Activated CD8-positive, alpha-beta memory T cell treated with anti-CD3 and anti-CD28 coated beads, Interleukin-2, amount 50 U/mL, for 1 hour (primary cell): ENCODE data around the gene LIMK1.
"Not testable (repeated sequence)": the region's sequence is repeated elsewhere in the genome, so short reads cannot be mapped to it uniquely, and the experiment has no call there.

Experiments used
- DNase-seq: peaks from one replicate; pipeline ENCODE4 v3.0.0-alpha.2; 2020; ENCODE audit errors: extremely low read depth

Gene LIMK1

GRCh38 chr7:74121401-74122249 lies 38.0 kb downstream of the LIMK1 start:
- DNase-seq: no peak

DNA sequence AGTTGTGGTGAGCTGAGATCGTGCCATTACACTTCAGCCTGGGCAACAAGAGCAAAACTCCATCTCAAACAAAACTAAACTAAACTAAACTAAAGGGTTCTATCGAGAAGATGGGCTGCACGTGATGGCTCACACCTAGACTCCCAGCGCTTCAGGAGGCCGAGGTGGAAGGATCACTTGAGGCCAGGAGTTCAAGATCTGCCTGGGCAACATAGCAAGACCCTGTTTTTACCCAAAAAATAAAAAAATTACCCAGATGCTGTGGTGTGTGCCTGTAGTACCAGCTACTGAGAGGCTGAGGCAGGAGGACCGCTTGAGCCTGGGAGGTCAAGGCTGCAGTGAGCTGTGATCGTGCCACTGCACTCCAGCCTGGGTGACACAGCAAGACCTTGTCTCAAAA lies 40.3 kb downstream of the LIMK1 start:
- DNase-seq: not testable (repeated sequence)

- DNase-seq: no peak
Observed at GRCh38 chr7:74126220-74126880, 42.7 kb downstream of the LIMK1 start.

DNA sequence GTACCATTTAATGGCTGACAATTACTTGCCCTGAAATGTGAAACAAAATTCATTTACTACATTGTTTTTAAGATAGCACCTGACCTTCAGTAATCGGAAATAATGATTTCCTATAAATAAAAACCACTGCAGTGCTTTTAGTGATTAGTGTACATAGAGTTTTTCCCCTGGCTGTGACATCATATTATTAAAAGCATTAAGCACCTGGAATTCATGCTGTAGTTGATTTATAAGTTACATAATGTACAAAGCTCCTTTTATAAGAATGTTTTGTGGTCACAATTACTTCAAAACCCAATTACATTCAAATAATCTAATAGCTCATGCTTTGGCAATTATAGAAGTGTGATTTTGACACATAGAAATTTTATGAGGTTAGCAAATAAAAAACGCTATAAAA lies 46.3 kb downstream of the LIMK1 start:
- no peak for DNase-seq

- DNase-seq: no peak
Observed at GRCh38 chr7:74130518-74130917, 46.9 kb downstream of the LIMK1 start.

DNA sequence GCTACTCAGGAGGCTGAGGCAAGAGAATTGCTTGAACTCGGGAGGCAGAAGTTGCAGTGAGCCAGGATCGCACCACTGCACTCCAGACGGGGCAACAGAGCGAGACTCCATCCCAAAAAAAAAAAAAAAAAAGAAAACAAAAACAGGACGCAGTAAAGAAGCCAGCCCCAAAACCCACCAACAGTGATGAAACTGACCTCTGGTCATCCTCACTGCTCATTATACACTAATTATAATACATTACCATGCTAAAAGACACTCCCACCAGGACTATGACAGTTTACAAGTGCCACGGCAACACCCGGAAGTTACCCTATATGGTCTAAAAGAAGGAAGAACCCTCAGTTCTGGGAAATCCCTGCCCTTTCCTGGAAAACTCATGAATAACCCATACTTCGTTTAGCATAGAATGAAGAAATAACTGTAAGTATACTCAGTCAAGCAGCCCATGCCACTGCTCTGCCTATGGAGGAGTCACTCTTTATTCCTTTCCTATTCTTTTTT lies 50.6 kb downstream of the LIMK1 start:
- DNase-seq: no peak

DNA sequence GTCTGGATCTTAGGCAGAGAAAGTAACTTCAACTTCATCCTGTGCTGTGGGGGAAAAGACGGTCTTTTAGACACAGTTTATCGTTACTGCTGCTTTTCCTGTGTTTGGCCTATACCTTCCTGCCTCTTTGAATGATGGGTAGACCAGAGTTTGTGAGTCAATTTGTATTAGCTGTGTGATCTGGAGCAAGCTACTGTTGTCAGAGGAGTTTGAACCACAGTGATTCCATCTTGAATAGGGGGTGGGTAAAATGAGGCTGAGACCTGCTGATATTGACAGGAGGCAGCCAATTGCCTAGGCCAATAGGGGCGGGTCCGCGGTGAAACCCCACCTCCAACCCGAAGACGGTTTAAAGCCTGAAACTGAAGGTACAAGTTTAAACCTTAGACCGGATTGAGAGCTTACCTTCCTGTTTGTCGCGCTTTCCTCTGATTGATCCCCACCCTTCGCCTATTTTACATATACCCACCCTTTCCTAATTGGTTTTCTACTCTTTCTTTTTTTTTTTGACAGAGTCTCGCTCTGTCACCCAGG lies 54.8 kb downstream of the LIMK1 start:
- DNase-seq: no peak

GRCh38 chr7:74138945-74139843 lies 55.6 kb downstream of the LIMK1 start:
- DNase-seq: no peak

GRCh38 chr7:74141705-74142104 lies 58.1 kb downstream of the LIMK1 start:
- no peak for DNase-seq

DNA sequence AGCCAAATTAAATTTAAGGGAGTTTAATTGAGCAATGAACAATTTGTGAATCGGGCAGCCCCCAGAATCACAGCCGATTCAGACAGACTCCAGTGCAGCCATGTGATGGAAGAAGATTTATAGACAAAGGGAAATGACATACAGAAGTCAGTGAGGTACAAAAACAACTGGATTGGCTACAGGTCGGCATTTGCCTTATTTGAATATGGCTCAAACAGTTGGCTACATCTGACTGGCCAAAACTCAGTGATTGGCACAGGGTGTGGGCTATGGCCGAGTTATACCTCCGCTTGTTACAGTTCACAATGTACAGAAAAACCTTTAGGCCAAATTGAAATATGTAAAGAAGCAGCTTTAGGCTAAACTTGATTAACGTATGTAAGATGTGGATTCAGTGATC lies 59.8 kb downstream of the LIMK1 start:
- no peak for DNase-seq

DNA sequence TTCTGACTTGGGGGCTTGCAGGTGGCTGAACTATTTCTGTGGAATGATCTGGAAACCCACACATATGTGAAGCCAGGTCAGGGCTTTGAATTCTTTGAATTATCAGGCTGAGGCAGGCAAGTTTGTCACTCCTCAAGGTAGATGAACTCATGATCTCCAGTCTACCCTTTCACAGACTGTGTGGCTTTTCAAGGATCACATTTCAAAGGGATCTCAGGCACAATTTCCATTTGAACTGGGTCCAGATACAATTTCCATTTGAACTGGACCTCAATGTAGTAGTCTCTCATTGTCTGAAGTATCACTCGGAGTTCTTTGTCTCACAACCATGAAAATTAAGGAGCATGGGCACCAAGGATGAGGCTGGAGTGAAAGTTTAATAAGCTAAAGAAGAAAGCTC lies 64.9 kb downstream of the LIMK1 start:
- DNase-seq: no peak

DNA sequence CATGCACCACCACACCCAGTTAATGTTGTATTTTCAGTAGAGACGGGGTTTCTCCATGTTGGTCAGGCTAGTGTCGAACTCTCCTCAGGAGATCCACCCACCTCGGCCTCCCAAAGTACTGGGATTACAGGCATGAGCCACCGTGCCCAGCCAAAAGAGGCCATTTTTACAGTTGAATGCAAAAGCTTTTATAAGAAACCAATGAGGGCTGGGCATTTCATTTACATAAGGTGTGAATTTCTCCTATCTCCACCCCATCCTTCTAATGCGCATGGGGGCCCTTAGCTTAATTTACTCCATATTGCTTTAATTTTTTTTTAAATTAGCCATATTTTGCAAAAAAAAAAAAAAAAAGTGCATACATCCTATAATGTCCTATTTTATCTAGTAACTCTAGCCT lies 65.5 kb downstream of the LIMK1 start:
- DNase-seq: no peak

- DNase-seq: no peak
Observed at GRCh38 chr7:74149603-74150002, 66.0 kb downstream of the LIMK1 start.

DNA sequence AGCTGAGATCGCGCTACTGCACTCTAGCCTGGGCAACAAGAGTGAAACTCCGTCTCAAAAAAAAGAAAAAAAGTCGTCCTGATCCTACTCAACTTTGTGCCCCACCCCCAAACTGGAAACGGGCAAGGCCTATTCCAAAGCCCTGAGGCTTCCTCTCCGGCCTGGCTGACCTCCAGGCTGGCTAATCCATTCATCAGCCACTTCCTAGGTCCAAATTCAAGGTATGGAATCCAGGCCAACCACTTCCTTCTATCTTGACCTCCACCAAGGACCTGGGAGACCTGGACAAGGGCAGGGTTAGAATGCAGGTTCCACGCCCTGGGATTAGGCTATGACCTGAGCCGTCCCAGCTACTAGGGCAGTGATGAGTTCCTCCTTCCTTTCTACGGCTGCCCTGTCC lies 70.1 kb downstream of the LIMK1 start:
- DNase-seq: no peak

- DNase-seq: no peak
Observed at GRCh38 chr7:74155810-74156395, 72.3 kb downstream of the LIMK1 start.

DNA sequence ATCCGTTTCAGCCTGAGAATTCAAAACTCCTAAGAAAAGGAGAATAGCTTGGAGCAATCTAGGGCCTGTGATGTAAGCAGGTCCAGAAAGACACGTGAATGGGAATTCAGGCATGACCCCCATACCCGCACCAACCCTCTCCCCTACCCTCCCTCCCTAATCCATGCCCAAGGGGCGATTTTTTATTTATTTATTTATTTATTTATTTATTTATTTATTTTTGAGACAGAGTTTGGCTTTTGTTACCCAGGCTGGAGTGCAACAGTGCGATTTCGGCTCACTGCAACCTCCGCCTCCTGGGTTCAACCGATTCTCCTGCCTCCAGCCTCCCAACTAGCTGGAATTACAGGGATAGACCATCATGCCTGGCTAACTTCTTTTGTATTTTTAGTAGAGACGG lies 74.0 kb downstream of the LIMK1 start:
- no peak for DNase-seq

DNA sequence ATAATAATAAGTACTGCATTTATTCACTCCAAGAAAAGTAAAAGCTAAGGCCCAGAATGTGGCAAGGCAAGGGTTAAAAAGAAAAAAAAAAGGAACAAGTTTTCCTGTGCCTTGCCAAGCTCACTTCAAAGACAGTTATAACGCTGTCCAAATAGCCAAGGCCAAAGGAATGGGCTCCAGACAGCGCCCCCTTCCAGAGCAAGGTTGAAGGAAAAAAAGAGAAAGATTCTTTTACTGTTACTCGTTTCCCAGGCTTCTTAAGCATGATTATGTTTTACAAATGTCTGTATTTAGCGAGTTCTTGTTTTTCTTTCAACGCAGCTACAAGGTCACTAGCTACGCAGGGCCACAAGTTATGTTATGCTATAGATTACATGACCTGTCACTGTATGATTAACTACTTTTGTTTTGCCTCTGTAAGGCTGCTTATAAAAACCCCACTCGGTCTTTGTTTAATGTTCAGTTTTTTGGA lies 81.4 kb downstream of the LIMK1 start:
- DNase-seq: no peak

DNA sequence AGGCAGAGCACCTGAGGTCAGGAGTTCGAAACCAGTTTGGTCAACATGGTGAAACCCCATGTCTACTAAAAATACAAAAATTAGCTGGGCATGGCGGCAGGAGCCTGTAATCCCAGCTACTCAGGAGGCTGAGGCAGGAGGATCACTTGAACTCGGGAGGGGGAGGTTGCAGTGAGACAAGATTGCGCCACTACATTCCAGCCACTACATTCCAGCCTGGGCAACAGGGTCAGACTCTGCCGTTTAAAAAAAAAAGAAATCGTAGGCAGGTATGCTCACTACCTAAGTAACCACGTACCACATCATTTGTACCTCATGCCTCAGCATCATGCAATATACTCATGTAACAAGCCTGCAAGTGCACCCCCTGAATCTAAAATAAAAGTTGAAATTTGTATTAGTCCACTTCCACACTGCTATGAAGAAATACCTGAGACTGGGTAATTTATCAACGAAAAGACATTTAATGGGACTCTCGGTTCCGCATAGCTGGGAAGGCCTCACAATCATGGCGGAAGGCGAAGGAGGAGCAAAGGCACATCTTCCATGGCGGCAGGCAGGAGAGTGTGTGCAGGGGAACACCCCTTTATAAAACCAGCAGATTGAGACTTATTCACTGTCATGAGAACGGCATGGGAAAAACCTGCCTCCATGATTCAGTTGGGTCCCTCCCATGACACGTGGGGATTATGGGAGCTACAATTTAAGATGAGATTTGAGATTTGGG lies 82.4 kb downstream of the LIMK1 start:
- no peak for DNase-seq

DNA sequence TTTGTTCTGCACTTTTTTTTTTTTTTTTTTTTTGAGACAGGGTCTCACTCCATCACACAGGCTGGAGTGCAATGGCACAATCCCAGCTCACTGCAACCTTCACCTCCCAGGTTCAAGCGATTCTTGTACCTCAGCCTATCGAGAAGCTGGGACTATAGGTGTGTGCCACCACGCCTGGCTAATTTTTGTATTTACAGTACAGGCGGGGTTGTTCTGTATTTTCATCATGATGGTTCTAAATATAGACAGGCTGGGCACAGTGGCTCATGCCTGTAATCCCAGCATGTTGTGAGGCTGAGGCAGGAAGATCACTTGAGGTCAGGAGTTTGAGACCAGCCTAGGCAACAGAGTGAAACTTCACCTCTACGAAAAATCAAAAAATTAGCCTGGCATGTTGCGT lies 83.7 kb downstream of the LIMK1 start:
- DNase-seq: not testable (repeated sequence)
